Lung microvascular endothelial cell (primary cell): ENCODE measurements around the gene PPP4C. TPM values are rescaled to one million over a fixed set of nuclear protein-coding genes. Genes with fewer than 3 reads are reported as not detected.

ENCODE experiments used
- DNase-seq, 2 donors: peaks; one replicate each; pipeline versions ENCODE4 v3.0.0 to v3.0.0-alpha.2; 2010; ENCODE audit warnings: low read depth in 2 of 2
- total RNA-seq: library from RNA; depleted of rRNA; stranded (reverse); fragments of >200 nt; gene quantifications from 2 replicates; pipeline ENCODE4 v1.2.1, GENCODE V29; 2014

Gene PPP4C
- total RNA-seq, 1 donor from 2014 or later, result 174 TPM

DNA sequence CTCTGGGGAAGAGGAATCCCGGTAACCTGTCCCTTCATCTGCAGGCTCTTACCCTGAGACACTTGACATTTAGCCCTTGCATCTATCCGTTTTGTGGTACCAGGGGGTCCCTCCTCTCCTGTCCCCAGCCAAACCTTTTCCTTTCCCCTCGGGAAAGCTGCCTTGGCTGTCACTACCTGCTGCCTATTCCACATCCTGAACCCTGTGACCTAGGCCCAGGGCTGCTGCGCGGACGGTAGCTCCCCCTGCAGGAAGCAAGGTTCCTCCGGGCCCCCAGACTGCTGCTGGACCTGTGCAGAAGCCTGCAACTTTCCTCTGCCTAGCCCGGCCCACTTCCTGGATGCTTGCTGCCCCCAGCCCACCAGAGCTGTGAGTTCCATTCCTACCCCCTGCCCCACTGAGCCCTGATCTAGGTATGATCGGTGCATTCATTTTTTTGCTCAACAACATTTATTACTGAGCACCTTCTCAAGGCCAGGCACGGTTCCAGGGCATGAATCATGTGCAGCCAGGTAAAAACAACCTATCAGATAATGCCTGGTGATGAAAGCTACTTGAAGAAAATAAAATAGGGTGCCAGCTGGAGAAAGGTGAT lies 20.7 kb upstream of the PPP4C start:
- peak; percentile 39 to 47 for DNase-seq

DNA sequence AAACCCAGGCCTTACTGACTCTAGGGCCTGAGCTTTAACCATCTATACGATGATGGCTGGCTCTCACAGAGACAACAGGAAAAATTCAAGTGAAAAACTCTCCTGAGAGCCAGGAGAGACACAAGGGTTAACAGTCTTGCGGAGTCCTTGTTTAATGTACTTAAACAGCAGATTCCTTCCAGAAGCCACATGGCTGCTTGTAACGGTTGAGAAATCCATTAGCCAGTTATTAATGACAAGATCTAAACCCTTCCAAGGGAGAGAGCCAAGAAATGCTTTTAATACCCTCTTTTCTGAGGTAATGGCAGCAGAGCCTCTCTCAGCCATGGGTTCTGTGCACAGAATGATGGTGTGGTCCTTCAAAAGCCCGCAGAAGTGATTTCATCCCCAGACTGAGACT lies 15.4 kb upstream of the PPP4C start:
- DNase-seq, result no peak

DNA sequence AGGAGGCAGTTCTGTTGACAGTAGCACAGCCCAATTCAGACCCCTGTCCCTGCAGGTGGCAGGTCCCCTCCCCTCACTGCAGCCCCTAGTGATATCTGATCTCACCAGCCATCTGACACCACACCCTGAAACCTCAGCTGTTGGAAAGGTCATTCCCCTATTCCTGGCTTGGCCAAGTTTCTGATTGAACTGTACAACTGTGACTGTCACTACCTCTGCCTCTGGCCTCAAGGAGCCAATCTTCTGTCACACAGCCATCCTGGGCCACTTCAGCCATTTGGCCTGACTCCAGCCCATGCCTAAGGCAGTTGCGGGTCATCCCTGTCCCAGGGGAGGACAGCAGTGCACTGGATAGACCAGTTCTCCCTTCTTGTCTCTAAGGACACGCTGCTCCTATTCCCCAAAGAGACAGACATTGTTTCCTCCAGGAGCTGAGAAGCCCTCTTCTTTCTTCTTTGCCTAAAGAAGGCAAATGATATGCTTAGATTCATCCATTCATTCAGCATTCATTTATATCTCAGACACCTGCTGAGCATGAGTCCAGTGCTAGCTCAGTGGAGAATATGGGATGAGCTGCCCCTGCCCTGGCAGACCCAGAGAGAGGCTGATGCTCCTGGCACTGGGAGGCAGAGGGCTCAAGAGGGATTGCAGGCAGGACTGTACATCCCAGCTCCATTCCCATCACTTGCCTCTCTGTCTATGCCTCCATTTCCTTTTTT lies 14.8 kb upstream of the PPP4C start:
- DNase-seq, result no peak

GRCh38 chr16:30063278-30063892 lies 12.4 kb upstream of the PPP4C start:
- DNase-seq, result no peak

- peak; percentile 52 to 55 for DNase-seq
These were observed 11.7 kb upstream of the PPP4C start for GRCh38 chr16:30063893-30064728.

GRCh38 chr16:30064729-30065101 lies 11.1 kb upstream of the PPP4C start:
- no peak for DNase-seq

- peak; percentile 99 for DNase-seq
These were observed 10.5 kb upstream of the PPP4C start, which contains the start of gene ALDOA for GRCh38 chr16:30065102-30065942. ALDOA (plus strand) TSS chr16:30065760; CDS start chr16:30066898, 1,138 bp downstream.

DNA sequence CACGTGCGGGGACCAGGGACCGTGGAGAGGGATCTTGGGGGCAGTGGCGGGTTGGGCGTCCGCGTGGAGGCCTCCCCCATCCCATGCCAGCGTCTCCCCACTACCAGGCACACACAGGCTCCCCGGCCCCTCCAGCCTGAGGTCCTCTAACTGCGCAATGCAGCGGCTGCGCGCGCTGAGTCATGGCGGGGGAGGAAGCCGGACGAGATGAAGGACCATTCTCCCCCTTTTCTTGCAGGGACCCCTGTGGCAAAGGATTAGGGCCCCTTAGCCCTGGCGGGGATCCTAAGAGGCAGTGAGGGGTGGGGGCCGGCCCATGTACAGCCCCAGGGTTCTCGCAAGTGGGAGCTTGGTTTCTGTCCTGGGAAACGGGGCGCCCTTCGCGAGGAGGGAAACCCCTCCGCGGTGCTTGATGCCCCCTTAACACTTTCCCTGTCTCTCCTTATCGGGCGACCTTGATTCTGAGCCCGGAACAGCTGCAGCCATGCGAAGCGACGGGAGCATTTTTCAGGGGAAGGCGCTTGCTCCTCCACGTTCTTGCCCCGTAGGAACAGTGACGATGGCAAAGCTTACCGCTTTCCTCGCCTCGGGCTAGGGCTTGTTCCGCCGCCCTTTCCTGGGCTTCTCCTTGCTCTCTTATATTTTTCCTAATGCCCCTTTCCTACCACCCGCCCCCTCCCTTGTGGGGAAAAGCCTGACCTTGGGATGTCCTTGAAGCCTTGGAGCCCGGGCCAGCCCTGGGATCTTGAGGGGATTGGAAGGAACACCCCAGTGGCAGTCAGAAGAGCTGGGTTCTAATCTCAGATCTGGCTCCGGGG lies 9.6 kb upstream of the PPP4C start:
- DNase-seq, result peak; percentile 65 to 72

DNA sequence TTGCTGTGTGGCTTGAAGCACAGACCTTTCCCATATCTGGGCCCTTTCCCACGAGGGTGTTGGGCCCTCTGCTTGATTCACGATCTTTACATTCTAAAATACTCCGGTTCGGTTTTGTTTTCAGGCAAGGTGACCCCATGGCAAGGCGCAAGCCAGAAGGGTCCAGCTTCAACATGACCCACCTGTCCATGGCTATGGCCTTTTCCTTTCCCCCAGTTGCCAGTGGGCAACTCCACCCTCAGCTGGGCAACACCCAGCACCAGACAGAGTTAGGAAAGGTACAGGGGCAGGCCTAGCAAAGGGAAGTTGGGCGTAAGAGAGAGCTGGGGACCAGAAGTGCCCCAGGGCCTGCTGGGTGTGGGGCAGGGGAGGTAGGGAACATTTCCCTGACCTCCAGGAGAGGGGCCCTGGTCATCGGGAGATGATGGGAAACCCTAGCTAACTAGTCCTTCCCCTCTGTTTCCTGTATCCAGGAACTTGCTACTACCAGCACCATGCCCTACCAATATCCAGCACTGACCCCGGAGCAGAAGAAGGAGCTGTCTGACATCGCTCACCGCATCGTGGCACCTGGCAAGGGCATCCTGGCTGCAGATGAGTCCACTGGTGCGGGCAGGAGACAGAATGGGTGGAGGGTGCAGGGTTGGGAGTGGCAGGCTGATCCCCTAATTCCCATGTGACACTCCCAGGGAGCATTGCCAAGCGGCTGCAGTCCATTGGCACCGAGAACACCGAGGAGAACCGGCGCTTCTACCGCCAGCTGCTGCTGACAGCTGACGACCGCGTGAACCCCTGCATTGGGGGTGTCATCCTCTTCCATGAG lies 8.8 kb upstream of the PPP4C start:
- DNase-seq, result peak in 1 of 2 donors; percentile 29

- DNase-seq, result no peak
These were observed 8.2 kb upstream of the PPP4C start for GRCh38 chr16:30067584-30067916.

DNA sequence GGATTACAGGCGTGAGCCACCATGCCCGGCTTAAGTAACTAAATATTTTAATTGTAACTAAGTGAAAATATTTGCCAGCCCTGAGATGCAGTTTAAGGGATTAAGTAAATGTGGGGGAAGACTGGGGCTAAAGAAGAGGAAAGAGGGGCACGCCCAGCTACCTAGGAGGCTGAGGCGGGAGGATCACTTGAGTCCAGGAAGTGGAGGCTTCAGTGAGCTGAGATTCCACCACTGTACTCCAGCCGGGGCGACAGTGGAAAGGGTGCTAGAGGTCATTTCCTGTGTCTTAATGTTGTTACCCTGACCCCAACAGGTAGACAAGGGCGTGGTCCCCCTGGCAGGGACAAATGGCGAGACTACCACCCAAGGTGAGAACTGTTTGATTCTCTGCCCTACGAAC lies 7.5 kb upstream of the PPP4C start:
- no peak for DNase-seq

GRCh38 chr16:30068750-30069610 lies 6.8 kb upstream of the PPP4C start:
- peak; percentile 43 to 66 for DNase-seq

GRCh38 chr16:30069611-30070462 lies 6.0 kb upstream of the PPP4C start:
- DNase-seq, result no peak

GRCh38 chr16:30070490-30070889 lies 5.3 kb upstream of the PPP4C start:
- DNase-seq, result no peak

DNA sequence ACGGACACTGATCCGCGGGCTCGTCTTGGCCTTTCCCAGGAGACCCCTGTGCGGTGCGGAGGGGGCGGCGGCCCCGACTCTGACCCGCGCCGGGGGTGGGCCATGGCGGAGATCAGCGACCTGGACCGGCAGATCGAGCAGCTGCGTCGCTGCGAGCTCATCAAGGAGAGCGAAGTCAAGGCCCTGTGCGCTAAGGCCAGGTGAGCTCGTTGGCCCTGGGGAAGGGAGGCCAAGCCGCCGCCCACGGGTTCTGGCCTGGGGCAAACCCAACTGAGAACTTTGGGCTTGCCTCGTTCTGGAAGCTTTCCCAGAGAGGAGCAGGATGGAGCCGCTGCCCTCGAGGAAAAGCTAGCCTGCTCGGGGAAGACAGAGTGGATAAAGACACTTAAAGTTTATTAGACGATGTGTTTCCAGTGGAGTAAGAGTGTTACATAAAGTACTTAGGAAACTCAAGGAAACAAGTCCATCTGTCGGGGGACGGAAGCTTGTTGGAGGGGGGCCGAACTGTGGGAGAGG lies 540 bp downstream of the PPP4C start:
- peak in 1 of 2 donors; percentile 36 for DNase-seq

DNA sequence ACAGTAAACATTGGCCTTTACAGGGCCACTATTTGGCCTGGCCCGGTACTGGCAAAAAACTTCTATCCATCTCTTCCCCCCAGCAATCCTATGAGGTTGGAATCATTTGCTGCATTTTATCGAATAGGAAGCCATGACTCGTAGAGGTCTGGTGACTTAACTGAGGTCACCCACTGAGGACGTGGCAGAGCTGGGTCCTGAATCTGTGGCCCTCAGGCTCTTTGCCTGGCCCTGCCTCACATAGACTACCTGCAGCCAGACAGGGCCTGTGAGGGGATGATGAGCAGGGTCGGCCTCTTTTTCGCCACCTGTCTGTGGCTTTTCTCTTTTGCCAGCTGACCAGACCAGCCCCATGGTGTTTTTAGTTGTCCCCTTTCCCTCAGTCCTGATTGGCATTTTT lies 1.9 kb downstream of the PPP4C start:
- DNase-seq, result no peak

DNA sequence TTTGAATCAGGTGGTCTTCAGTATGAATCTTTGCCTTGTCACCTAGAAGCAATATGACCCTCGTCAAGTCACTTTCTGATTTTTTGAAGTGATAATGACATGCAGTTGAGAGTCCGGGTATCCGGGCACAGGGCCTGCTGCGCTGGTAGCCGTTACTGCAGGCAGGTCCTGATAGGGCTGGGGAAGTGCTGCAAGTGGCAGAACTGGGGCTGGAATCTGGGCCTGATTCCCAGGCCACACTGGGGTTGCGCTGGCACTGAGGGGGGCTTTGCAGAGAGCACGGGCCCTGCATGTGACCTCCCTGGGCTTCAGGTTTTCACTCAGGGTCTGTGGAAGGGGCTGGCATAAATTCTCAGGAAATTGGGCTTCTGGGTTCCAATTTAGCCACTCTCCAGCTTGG lies 3.0 kb downstream of the PPP4C start:
- DNase-seq, result no peak
